AG04449 (cell line): ENCODE measurements around the gene RYR1.
"Not testable (repeated sequence)": the region's sequence is repeated elsewhere in the genome, so short reads cannot be mapped to it uniquely, and the experiment has no call there.

Experiments
- CTCF ChIA-PET: fragments of 350-600 bp; formaldehyde crosslinking; extraction: SDS; loops from one replicate; lab custom pipeline; 2021; ENCODE audit warnings: antibody characterized with exemption; lab: Yijun Ruan, JAX
- POLR2A ChIA-PET: fragments of 400-600, 350-600 bp; formaldehyde crosslinking; extraction: SDS; loops from one replicate; lab custom pipeline; 2020; ENCODE audit warnings: antibody characterized with exemption, inconsistent platforms; lab: Yijun Ruan, JAX
- DNase-seq: peaks from one replicate; pipeline ENCODE4 v3.0.0-alpha.2; 2010; ENCODE audit warnings: low read depth, low spot score
- H3K4me3 ChIP-seq: 2 replicates; pipeline ENCODE4 v1.5.1; 2011; ENCODE audit warnings: low read depth, mild to moderate bottlenecking, control low read depth, low read length
- TF ChIP-seq, protein P1 (sequence below): IDR thresholded peaks from one replicate; pipeline ENCODE4 v1.5.1; 2011; ENCODE audit warnings: mild to moderate bottlenecking, moderate library complexity, low read length, control low read depth, inconsistent platforms; ENCODE audit not compliant: insufficient read depth; ENCODE audit errors: missing control alignments

RYR1 gene

DNA sequence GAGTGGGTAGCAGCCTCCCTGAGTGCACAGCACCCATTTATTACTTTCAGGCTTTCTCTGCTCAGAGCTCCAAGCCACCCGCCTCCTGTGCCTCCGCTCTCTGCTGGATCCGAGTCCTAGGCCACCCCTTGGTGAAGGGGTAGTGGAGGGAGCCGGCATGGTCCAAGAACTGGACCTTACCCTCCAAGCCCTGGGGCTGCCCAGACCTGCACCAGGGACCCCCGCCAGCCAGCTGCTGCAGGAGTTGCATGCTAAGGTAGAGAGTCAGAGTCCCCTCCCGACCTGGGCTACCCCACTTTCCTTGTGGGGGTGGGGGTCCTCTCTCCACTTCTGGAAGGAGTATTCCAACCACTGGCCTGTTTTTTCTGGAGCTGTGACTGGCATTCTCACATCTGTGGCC lies 28.6 kb upstream of the RYR1 start:
- CTCF ChIA-PET, result interaction anchor here (0.6 to 6.9 kb wide), 8 partner anchors 11 to 527 kb away, joined by 3 to 112 read pairs (median 17); partner anchors contain the start of genes MRPS12 and SARS2
- DNase-seq, result no peak
- POLR2A ChIA-PET, result no interaction called here
- TF ChIP-seq, protein P1, sequence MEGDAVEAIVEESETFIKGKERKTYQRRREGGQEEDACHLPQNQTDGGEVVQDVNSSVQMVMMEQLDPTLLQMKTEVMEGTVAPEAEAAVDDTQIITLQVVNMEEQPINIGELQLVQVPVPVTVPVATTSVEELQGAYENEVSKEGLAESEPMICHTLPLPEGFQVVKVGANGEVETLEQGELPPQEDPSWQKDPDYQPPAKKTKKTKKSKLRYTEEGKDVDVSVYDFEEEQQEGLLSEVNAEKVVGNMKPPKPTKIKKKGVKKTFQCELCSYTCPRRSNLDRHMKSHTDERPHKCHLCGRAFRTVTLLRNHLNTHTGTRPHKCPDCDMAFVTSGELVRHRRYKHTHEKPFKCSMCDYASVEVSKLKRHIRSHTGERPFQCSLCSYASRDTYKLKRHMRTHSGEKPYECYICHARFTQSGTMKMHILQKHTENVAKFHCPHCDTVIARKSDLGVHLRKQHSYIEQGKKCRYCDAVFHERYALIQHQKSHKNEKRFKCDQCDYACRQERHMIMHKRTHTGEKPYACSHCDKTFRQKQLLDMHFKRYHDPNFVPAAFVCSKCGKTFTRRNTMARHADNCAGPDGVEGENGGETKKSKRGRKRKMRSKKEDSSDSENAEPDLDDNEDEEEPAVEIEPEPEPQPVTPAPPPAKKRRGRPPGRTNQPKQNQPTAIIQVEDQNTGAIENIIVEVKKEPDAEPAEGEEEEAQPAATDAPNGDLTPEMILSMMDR, result no peak
- no peak overlapping the region for H3K4me3 ChIP-seq

DNA sequence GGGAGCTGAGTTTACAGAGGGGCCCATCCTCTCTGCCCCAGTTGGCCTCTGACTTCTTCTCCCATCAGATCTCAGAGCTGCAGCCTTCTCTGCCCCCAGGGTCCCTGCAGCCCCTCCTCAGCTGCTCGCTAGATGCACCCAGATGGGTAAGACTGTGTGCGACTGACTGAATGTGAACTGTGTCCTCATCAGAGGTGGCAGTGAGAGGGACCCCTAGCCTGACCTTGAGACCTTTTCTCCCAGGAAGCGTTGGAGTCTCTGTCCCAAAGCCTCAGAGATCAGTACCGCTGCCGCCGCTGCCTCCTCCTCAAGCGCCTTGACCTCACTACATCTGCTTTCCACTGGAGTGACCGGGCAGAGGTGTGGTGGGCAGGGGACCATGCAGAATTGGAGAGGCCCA lies 28.2 kb upstream of the RYR1 start:
- no peak for DNase-seq
- ChIA-PET CTCF (interaction anchor here (0.6 to 6.9 kb wide), 5 partner anchors 11 to 526 kb away, joined by 3 to 112 read pairs (median 50); partner anchors contain the start of genes MRPS12 and SARS2), POLR2A (no interaction called here)
- TF ChIP-seq, protein P1, result no peak
- no peak overlapping the region for H3K4me3 ChIP-seq

DNA sequence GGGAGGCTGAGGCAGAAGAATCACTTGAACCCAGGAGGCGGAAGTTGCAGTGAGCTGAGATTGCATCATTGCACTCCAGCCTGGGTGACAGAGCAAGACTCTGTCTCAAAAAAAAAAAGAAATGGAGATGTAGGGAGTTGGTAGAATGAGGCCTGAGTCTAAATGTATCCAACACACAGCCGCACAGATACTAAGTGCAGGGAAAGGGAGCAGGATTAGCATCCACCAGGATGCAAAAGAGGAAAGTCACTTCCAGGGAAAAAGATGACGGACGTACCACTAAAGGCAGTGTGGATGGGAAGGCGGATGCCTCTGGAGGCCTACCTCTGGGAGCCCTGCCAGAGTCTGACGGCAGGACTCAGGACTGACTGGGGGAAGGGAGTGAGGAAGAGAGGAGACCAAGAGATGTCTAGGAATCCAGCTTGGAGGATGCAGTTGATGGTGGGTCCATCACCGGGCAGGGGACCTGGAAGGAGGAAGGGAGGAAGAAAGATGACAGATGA lies 23.8 kb upstream of the RYR1 start:
- POLR2A ChIA-PET, result no interaction called here
- no peak overlapping the region for H3K4me3 ChIP-seq
- no peak for DNase-seq
- CTCF ChIA-PET, result no interaction called here
- TF ChIP-seq, protein P1, result no peak

DNA sequence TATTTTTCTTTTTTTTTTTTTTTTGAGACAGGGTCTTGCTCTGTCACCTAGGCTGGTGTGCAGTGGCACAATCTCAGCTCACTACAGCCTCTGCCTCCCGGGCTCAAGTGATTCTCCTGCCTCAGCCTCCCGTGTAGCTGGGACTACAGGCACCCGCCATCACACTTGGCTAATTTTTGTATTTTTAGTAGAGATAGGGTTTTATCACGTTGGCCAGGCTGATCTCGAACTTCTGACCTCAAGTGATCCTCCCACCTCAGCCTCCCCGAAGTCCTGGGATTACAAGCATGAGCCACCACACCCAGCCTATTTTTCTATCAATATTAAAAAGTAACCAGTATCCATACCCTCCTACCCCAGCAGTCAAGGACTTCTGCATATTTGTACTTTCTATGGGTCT lies 23.1 kb upstream of the RYR1 start:
- not testable (repeated sequence) for DNase-seq, H3K4me3 ChIP-seq
- POLR2A ChIA-PET, result interaction anchor here (0.5 kb wide), 1 partner anchor 217 kb away, joined by 5 read pairs; no protein-coding TSS in a partner anchor
- CTCF ChIA-PET, result interaction anchor here (3.7 kb wide), 1 partner anchor 7 kb away, joined by 27 read pairs; the partner anchor contains the start of gene FAM98C

DNA sequence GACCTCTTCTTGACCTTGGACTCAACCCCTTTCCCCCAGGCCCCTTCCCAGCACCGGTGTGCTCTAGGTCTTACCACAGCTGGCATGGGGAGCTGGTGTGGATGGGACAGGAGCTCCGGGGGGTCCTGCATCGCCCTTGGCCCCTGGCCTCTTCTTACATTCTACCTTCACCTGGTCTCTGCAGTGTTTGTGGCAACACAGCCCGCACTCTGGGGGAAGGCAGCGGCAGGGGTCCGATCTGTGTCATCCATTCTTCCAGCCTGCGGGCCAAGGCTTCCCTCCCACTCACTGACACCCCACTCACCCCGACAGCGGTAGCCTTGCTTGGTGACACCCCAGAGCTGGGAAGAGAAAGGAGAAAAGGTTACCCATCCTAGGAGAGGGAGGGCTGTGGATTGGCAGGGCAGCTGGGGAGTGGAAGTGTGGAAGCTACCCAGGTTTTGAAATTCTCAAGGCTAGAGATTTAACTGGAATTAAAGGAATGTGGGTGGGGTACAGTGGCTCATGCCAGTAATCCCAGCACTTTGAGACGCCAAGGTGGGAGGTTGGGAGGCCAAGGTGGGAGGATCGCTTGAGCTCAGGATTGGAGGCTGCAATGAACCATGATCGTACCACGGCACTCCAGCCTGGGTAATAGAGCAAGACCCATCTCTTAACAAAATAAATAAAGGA lies 22.3 kb upstream of the RYR1 start:
- H3K4me3 ChIP-seq, result no peak overlapping the region
- no peak for DNase-seq
- TF ChIP-seq, protein P1, result no peak
- POLR2A ChIA-PET, result interaction anchor here (0.5 to 1.2 kb wide), 2 partner anchors 8 to 216 kb away, joined by 5 read pairs; partner anchors contain the start of gene FAM98C
- CTCF ChIA-PET, result interaction anchor here (3.7 kb wide), 1 partner anchor 8 kb away, joined by 27 read pairs; the partner anchor contains the start of gene FAM98C

DNA sequence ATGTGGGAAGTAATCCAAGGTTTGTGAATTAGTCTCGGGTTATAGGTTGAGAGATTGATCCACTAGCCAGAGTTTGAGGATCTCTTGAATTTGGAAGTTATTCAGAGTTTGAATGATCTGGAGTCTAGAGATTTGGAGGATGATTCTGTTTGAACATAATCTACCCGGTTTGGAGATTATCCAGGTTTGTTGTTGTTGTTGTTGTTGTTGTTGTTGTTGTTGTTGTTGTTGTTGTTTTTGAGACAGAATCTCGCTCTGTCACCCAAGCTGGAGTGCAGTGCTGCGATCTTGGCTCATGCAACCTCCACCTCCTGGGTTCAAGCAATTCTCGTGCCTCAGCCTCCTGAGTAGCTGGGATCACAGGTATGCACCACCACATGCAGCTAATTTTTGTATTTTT lies 21.6 kb upstream of the RYR1 start:
- POLR2A ChIA-PET, result interaction anchor here (1.0 to 1.2 kb wide), 2 partner anchors 9 to 207 kb away, joined by 3 to 5 read pairs; partner anchors contain the start of genes EIF3K and FAM98C
- not testable (repeated sequence) for H3K4me3 ChIP-seq, DNase-seq
- CTCF ChIA-PET, result interaction anchor here (0.7 to 3.7 kb wide), 2 partner anchors 9 to 223 kb away, joined by 3 to 27 read pairs; partner anchors contain the start of gene FAM98C

DNA sequence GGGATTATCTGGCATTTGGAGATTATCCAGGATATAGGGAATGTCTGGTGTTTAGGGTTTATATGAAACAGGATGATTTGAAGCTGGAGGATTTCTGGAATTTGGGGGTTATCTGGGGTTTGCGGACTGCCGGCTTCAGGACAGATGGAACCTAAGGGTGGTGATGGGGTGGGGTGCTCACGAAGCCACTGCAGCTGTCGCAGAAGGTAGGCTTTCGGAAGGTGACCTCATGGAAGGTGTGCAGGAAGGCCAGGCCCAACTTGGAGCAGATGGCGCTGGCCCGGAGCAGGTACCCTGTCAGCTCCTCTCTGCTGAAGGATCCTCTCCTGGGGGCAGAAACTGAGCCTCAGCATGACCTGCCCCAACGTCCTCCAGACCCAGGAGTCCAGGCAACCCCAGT lies 21.0 kb upstream of the RYR1 start:
- no peak for DNase-seq
- H3K4me3 ChIP-seq, result no peak overlapping the region
- ChIA-PET POLR2A (interaction anchor here (1.0 kb wide), 1 partner anchor 206 kb away, joined by 3 read pairs; the partner anchor contains the start of gene EIF3K), CTCF (interaction anchor here (0.7 to 3.7 kb wide), 2 partner anchors 9 to 222 kb away, joined by 3 to 27 read pairs; partner anchors contain the start of gene FAM98C)
- TF ChIP-seq, protein P1, result no peak
